Measurements from ENCODE around the gene MSI2.

The MSI2 gene

DNA sequence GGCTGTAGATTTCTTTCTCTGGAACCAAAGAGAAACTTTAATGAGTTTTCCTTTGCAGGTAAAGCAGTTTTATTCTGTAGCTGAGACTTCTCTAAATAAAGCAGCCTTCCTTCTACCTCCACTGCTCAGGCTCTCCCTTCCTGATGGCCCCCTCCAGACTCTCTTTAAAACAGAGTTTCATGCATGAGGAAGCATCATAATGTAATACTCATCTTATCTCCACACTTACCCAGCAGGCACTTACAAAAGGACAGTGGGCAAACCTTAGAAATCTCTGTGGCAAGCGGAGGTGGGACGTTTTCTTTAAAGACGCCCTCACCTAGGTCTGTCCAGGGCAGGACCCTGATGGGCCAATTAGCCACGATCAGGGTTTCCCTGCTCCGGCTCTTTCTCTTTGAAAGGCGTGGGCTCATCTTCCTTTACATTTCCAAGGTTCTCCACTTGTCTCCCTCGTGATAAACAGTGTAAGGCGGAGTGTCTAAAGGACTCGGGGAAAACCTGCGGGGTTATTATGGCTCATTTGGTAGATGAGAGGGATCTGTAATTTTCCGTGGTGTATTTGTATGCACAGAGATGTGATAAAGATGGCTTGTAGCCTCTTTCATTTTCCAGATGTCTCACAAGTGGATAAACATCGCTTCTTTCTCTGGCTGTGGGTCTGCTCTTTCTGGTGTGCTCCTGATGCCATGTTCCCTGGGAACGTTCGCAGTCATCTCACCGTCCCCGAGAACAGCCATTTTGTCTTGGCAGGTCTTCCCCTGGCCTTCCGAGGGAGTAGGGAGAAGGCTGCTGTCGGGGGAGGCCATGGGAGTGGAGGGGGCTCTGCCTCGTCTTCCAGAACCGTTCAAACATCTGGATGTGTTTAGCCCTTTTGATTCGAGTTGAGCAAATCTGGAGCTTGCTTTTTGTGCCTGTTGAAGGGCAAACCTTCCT is 249.8 kb downstream of the MSI2 start:
- no peak for DNase-seq (ENCODE audit: low read depth in 2 of 2)

DNA sequence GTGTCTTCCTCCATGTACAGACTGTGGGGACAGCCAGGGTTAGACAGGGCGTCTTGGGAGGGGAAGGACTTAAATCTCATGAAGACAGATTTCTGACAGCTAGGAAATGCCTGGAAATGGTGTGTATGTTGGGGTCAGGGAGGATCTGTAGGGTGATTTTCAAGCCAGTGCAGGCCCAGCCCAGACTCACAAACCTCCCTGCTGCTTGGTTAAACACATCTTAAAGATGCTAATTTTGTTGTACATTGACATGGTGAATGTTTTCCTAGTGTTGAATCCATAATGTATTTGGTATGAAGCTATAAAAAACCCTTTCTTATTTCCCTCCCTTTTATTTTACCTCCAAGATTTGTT is 250.4 kb downstream of the MSI2 start:
- no peak for DNase-seq (ENCODE audit: low read depth in 2 of 2)

DNA sequence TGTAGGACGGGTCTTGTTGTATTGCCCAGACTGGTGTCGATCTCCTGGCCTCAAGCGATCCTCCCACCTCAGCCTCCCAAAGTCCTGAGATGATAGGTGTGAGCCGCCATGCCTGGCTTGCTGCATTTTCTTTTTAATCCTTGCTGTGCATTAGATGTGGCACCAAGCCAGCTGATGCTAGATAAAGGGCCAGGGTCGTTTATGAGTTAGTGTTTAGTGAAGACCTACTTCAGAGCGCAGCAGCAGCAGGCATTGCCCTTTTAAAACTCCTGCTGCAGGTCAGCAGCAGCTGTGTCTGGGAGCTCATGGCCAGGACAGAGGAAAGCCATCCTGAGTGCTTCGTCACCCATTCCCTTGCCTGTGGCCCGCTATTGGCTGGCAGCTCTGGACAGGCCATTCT is 251.5 kb downstream of the MSI2 start:
- DNase-seq (ENCODE audit: low read depth in 2 of 2) = no peak

DNA sequence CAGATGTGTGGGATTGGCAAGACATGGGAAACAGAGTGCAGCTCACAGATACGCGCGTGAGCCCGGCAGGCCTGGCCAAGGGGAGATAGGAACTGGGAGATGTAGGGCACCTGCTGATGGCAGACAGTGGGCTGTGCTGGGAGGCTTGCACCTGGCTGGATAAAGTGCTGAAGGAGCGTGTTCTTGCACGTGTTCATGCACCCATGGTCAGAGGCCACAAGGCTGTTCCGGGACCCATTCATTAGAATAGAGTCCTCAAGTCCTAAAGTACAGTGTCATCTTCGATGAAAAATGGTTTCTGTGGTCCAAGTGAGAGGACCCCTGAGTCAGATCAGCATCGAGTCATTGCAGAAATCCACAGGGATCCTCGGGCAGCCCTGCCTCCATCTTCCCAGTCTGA is 252.3 kb downstream of the MSI2 start:
- DNase-seq (ENCODE audit: low read depth in 2 of 2) = no peak

DNA sequence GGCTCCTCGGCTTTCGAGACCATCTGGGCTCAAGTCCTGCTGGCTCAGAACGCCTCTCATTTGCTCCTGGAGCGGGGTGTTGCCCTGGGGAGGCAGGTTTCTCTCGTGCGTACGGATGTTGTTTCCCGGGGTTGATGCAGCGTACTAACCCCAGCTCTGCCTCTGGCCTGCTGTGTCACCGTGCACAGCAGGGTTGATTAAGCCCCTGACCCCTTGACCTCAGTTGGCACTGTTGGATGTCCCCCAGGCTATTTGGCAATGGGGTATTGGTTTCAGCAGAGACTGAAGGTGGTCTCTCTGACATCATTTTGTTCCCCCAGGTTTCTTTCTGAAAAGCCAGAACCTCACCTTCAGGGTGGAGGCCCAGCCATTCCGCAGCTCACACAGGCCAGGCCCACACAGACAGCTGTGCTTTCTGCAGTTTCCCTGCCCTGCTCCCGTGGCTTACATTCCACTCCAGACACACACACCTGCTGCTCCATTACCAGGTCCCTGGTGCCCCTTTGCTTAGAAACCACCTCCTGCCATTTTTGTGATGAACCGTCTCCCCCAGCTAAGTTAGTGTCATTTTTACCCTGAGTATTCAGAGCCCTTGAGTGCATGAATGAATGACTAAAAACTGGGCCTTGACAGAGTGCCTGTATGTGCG is 255.3 kb downstream of the MSI2 start:
- DNase-seq (ENCODE audit: low read depth in 2 of 2) = no peak

DNA sequence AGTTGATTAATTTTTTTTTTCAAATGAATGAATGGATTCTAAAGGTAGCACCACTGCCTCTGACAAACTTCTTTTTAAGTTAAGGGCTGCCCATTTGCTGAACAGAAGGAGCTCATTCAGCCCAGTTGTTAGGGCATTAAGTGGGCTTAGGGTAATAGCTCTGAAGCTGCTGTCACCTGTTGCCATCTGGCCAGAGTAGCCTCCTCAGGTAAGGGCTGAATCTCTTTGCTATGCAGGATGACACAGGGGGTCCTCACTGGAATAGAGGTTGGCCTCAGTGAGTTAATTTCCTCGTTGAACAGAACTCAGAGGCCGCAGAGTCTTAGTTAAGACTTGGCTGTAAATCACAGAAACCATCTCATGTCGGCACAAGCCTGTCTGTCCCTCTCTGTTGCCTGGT is 255.9 kb downstream of the MSI2 start:
- DNase-seq (ENCODE audit: low read depth in 2 of 2) = no peak

DNA sequence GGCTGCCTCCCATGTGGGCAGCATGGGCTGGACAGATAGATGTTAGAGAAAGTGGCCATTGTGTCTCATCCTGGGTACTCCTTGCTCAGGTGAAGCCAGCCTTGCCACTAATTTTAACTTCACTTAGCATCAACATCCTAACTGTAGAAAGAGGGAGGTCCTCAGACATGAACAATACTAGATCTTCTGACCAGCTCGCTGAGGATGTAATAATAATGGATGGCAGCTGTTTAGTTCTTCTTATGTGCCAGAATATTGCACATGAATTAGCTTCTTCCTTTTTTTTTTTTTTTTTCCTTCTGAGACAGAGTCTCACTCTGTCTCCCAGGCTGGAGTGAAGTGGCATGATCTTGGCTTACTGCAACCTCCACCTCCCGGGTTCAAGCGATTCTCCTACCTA is 256.4 kb downstream of the MSI2 start:
- no peak for DNase-seq (ENCODE audit: low read depth in 2 of 2)

DNA sequence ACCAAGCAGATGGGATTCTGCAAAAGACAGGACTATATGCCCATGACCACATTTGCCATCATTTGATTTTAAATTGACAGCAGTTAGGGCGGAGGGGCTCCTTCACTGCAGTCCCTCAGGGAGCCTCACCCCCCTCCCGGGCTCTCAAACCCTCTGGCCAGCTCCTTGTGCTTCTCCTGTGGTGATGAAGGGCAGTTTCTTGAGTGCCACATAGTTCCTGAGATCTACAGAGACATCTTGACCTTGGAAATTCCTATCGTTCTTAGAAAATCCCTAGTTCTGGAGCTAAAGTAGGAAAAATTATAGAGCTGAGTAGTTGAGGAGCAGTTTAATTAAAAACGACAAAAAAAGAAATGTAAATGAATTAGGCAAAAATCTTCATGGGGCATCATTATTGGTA is 257.2 kb downstream of the MSI2 start:
- no peak for DNase-seq (ENCODE audit: low read depth in 2 of 2)

DNA sequence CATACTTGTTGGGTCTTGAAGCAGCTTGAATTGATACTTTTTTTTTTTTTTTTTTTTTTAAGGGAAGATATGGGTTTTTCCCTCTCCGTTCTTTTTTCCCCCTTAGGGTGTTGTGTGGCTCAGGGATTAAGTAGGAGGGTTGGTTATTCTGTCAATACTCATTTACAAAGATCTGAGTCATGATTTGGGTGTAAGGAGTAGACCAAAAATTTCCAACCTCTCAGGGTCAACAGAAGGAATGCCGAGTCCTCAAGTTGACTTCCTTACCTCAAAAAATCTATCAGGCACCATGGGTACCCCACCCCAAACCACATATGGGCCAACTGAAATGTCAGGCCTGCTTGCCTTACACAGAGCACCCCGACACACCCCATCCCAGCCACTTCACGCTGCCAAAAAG is 258.3 kb downstream of the MSI2 start:
- DNase-seq (ENCODE audit: low read depth in 2 of 2) = no peak

DNA sequence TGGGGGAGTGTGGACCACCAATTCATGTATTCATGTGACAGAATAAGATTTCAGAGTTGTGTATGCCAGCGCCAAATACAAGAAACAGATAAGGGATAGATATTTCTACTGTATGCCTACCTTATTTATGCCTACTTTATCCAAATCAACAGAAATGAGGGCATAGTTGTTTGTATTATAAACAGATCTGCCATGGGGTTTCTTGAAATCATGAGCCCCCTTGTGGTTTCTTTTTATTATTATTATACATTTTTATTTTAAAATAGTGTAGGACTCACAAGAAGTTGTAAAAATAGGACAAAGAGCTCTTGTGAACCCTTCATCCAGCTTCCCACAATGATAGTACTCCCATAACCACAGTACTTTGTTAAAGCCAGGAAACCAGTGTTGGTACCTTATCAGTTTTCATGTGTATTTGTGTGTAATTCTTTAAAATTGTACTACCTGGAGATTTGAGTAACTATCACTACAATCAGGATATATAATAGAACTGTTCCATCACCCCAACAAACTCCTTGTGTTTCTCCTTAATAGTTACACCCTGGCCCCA is 259.4 kb downstream of the MSI2 start:
- no peak for DNase-seq (ENCODE audit: low read depth in 2 of 2)

DNA sequence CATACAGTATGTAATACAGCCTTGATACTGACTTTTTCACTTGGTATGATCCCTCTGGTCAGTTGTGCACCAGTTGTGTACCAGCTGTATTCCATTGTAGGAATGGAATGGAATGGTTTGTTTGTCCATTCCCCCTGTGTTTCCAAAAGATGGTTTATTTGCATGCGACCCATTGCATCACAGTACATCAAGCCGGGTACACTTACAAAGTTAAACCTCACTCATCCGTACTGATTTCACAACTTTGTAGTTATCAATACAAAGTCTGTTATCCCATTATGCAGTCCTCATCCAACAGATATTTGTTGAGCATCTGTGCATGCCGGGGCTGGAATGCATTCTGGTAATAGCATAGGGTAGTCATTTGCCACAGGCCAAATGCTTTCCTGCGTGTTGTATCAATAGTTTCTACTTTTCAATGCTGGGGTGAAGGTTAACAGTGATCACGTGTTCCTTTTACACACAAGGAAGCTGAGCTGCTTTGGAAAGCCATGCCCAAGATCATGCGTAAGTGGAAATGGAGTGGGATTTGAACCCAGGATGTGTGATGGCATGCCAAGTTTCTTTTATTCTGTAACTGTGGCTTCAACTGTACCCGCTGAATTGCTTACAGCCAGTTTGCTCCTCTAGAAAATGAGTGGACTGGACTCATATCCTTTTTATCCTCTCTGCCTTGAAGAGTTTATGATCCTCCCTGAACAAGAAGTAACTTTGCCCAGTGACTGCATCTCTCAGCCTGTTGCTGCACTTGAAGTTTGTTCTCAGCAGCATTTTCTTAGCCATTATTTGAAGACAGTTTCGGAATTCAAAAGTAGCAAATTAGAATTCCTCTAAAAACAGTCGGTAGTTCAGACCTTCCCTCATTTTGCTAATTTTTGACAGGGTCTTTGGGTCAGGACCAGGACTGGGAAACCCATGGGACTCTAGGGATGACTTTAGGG is 260.2 kb downstream of the MSI2 start:
- no peak for DNase-seq (ENCODE audit: low read depth in 2 of 2)

DNA sequence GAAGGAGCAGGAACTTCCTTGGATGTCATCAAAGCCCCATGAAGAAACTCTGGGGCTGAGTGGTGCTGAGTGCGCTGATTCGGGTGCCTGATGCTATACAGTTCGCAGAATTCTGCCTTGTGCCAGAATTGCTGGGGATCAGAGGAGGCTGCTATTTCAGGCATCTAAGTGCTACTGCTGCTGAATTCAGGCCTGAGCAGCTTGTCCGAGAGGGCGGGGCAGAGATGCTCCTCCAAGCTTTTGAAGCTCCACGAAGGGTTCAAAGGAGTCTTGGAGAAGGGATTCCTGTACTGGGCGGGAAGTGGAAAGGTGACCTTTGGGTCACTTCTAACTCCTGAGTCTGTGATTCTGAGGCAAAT is 260.9 kb downstream of the MSI2 start:
- no peak for DNase-seq (ENCODE audit: low read depth in 2 of 2)

DNA sequence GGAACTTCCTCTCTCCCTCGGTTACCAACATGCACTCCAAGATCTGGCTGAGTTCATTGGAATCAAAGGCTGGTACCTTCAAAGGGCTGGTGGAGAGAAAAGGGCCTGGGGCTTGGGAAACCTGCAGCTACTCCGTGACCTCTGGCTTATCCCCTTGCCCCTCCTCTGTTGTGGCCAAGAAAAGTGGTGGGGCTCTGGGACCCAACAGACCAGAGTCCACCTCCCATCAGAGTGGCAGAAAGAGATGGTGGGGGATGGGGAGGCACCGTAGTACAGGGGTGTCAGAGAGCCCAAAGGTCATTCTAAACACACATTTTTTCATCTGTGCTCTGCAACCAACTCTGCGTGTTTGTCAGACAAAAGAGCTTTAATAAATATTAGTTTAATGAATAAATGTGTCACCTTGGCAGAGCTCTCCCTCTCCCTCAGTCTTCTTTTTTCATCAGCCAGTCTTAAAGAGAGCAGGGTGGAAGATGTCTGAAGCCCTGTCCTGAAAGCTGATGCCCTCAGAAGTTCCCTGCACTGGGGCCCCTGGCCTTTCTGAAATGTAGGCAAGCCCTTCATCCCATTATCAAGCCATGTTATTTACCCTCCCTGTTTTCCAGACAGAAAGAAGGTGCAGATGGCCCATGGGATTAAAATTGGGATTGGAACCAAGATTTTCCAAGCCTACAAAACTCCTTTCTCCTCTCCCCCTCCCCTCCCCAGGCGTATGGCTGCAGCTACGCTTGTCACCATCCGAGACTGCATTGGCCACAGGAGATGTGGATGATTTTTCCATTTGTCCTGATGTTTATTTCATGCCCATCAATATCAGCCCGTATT is 261.5 kb downstream of the MSI2 start:
- no peak for DNase-seq (ENCODE audit: low read depth in 2 of 2)

DNA sequence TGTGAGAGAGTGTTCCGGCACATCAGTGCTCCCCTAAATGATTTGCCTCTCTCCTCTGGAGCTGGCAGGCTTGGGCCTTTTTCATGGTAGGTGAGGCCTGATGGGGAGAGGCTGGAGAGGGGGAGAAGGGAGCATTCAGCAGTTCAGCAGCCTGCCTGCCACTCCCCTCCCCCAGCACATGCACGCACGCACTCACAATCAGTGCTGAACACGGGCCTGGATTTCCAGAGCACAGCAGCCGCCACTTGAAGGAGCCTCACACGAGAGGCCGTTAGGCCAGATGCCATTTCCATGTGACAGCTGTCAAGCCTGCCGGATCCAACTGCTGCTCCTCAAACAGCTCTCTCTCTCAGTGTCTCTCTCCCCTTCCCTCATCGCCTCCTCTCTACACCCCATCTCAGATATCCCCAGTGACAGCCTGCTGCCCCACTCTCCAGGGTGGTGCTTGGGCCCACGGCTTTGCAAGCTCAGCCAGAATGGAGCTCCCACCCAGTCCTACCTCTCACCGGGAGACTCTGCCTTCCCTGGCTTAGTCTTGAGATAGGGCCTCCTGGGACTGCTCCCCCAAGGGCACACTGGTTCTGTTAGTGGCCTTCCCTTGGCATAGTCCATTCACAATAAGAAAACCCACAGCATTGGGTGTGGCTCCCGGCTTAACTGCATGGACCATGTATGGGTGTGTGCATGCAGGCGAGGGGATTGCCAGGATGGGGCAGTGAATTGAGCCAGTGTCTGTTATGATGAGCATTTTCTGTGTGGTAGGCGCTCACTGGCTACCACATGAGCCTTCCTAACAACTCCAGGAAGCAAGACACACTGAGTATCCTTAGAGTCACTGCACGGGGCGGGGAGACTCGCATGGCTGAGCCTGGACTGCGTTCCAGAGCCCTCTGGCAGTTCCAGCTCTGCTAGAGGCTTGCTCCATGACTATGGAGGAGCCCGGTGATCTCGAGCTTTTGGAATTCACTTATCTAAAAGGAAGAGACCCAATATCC is 262.6 kb downstream of the MSI2 start:
- no peak for DNase-seq (ENCODE audit: low read depth in 2 of 2)

DNA sequence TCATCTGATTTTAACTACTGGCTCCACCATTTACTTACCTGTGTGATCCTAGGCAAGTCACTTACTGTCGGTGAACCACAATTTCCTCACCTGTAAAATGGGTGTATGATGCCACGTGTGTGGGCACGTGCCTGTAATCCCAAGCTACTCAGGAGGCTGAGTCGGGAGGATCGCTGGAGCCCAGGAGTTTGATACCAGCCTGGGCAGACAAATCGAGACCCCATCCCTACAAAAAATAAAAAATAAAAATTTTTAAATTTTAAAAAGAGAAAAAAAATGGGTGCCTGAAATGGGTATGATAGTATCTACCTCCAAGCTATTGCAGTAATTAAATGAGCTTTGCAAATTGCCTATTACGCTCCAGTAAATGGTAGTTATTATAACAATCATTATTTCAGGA is 263.5 kb downstream of the MSI2 start:
- no peak for DNase-seq (ENCODE audit: low read depth in 2 of 2)

DNA sequence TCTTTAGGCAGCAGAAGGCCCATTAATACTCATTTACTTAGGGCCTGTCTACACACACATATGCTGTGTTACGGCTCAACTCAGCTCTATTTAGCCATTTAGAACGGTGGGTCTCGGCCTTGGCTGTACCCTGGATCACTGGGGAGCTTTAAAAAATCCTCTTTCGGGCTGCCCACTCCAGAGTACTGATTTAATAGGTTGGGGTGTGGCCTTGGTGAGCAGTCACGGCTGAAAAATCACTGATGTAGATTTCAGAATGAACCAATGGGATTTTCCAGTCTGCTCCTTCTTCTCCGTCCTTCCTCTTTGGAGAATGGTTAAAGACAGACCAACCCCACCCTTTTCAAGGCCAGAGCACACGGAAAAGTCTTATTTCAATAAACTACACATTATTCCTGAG is 265.3 kb downstream of the MSI2 start:
- DNase-seq (ENCODE audit: low read depth in 2 of 2) = no peak

DNA sequence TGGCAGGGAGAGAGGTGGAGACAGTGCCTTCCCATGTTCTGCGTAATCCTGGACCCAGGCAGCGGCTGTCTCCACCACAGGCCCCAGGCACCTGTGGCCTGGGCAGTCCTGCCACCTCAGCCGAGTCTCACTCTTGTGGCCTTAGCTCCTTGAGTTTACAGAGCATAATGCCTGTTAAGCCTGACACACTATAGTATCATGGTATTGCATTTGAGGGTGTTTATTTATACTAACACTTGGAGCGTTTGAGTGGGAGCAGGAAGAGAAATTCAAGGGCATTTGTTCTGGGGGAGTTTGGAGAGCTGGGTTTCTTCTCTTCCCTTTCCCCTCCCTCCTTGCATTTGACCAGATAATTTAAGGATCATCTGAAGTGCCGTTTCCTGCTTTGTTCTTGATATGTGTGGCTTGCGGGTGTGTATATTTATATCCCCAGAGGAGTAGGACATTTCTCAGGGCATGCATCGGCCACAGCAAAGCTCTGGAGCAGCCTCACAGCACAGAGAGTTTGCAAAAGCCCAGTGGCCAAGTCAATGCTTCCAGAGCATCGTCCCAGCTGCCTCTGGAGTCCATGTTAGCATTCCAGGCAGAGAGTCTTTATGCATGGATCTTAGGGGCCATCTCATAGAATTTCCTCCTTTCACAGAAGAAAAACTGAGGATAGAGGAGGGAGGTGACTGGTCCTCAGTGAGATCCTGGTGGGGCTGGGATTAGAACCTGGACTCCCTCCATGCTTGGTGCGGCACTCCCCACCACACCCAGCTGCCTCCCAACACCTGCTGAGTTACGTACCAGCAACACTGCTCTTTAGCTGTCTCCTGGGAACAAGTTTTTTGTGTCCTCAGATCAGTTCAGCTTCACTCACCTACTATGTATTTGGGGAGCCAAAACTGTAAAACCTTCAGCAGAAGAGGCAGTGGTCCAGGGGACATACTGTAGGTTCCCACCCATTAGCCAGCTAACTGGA is 266.0 kb downstream of the MSI2 start:
- DNase-seq (ENCODE audit: low read depth in 2 of 2) = no peak

DNA sequence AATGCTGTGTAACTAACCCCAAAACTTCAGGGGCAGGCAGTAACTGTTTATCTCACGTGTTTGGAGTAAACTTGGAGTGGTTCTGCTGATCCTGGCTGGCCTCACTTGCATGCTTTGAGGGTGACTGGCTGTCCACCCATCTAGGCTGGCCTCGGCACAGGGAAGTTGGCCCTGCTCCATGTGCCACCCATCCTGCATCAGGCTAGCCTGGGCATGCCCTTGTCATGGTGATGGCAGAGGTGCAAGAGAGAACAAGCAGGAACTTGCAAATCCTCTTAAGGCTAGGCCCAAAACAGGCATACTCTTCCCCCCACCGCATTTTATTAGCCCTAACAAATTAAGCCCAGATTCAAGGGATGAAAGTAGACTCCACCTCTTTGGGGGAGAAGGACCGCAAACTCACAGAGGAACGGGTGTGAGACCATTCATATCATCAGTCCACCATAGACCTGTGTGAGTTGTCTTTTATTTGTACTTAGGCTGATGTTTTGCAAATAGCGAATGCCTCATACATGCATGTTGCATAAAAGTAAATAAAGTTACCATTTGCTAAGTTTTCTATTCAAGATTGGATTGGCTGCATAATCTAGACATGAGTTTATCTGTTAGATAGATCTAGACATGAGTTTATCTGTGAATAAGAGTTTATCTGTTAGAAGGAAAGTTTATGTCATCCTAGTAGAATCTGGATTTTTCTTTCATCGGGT is 267.8 kb downstream of the MSI2 start:
- DNase-seq (ENCODE audit: low read depth in 2 of 2) = no peak

Measured in stimulated activated CD8-positive, alpha-beta memory T cell treated with anti-CD3 and anti-CD28 coated beads, Interleukin-15, amount 100 ng/mL, for 4 hours (primary cell).